Urothelium cell line (cell line): Measurements from ENCODE around the gene MFAP3L.

ENCODE experiments used
- DNase-seq: peaks from one replicate; pipeline ENCODE4 v3.0.0; 2011; ENCODE audit warnings: low spot score, mixed read lengths
- FAIRE-seq: peaks from 2 replicates; lab custom pipeline; 2011; peaks lifted over from hg19 to GRCh38; lab: Jason Lieb, UNC

MFAP3L gene

GRCh38 chr4:169996379-169997240, 29.6 kb downstream of the MFAP3L start:
- FAIRE-seq, result no peak
- no peak for DNase-seq

- DNase-seq (no peak), FAIRE-seq (no peak)
These were observed 32.7 kb downstream of the MFAP3L start for GRCh38 chr4:169993531-169993930.

- no peak for DNase-seq
- FAIRE-seq, result no peak
These were observed 37.9 kb downstream of the MFAP3L start for GRCh38 chr4:169988252-169988651.

GRCh38 chr4:169987327-169988228, 38.6 kb downstream of the MFAP3L start:
- DNase-seq (no peak), FAIRE-seq (no peak)

GRCh38 chr4:169986369-169986768, 39.8 kb downstream of the MFAP3L start:
- FAIRE-seq, result no peak
- DNase-seq, result peak; percentile 45

- DNase-seq (no peak), FAIRE-seq (no peak)
These were observed 40.3 kb downstream of the MFAP3L start for GRCh38 chr4:169985881-169986280.

GRCh38 chr4:169984745-169985144, 41.5 kb downstream of the MFAP3L start:
- no peak for FAIRE-seq
- no peak for DNase-seq

- FAIRE-seq (no peak), DNase-seq (no peak)
These were observed 42.0 kb downstream of the MFAP3L start for GRCh38 chr4:169984173-169984572.

GRCh38 chr4:169976951-169977350, 49.2 kb downstream of the MFAP3L start:
- FAIRE-seq (no peak), DNase-seq (no peak)

GRCh38 chr4:169975838-169976796, 50.1 kb downstream of the MFAP3L start:
- FAIRE-seq, result no peak
- no peak for DNase-seq

GRCh38 chr4:169975131-169975837, 50.9 kb downstream of the MFAP3L start:
- no peak for FAIRE-seq
- no peak for DNase-seq

- no peak for DNase-seq
- FAIRE-seq, result no peak
These were observed 54.7 kb downstream of the MFAP3L start for GRCh38 chr4:169971456-169972015.

- FAIRE-seq, result no peak
- peak; percentile 44 for DNase-seq
These were observed 57.2 kb downstream of the MFAP3L start for GRCh38 chr4:169968999-169969398.

- DNase-seq (no peak), FAIRE-seq (no peak)
These were observed 62.2 kb downstream of the MFAP3L start for GRCh38 chr4:169963998-169964397.

- FAIRE-seq, result no peak
These were observed 66.9 kb downstream of the MFAP3L start for GRCh38 chr4:169959254-169959653.

GRCh38 chr4:169958629-169959028, 67.6 kb downstream of the MFAP3L start:
- DNase-seq (no peak), FAIRE-seq (no peak)

More at GRCh38 chr4:169959254-169959653, 66.9 kb downstream of the MFAP3L start:
- no peak for DNase-seq

- DNase-seq (no peak), FAIRE-seq (no peak)
These were observed 68.4 kb downstream of the MFAP3L start for GRCh38 chr4:169957785-169958184.

- no peak for FAIRE-seq
- DNase-seq, result no peak
These were observed 69.9 kb downstream of the MFAP3L start for GRCh38 chr4:169956091-169956843.

GRCh38 chr4:169955521-169955920, 70.7 kb downstream of the MFAP3L start:
- FAIRE-seq (no peak), DNase-seq (no peak)
